Hepatocyte (in vitro differentiated cells): ENCODE data around the gene RASAL1.

ENCODE experiments used
- CTCF ChIP-seq: fragments of 200-600 bp; sonication (generic); IDR thresholded peaks from 2 replicates; pipeline ENCODE4 v1.5.1; 2016; ENCODE audit warnings: antibody characterized with exemption, mild to moderate bottlenecking; ENCODE audit not compliant: poor library complexity
- EZH2 ChIP-seq: fragments of 200-600 bp; sonication (generic); IDR thresholded peaks from 2 replicates; pipeline ENCODE4 v1.6.1; 2016; ENCODE audit warnings: antibody characterized with exemption, mild to moderate bottlenecking, borderline replicate concordance
- EZH2phosphoT487 ChIP-seq: fragments of 200-600 bp; sonication (generic); IDR thresholded peaks from one replicate; pipeline ENCODE4 v1.6.1; 2018; ENCODE audit warnings: antibody characterized with exemption, mild to moderate bottlenecking, low read depth, moderate library complexity; ENCODE audit not compliant: unreplicated experiment, severe bottlenecking

DNA sequence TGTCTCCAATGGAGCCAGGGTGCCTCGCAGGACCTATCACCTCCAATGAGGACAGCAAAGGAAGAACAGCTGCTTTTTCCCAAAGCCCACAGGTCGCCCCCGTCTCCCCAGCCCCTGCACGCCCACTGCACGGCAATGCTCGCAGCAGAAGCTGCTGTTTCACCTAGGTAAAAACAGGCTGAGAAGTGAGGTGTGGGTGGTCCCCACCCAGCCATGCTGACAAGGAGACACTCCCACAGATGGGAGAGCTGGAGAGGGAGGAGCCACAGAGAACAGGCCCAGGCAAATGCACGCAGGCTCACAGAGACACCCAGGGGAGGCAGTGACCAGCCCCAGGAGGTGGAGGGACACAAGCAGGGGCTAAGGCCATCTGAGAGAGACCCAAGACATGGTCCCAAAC lies 24.4 kb upstream of the RASAL1 start:
- TF ChIP-seq EZH2 (no peak), CTCF (no peak), EZH2phosphoT487 (no peak)
